Stomach (tissue), 9 donors: Measurements from ENCODE around the gene KRT80. TPM values are rescaled to one million over a fixed set of nuclear protein-coding genes. Genes with fewer than 3 reads are reported as not detected.

Experiments
- DNase-seq, 2 donors: peaks; one replicate each; pipeline versions ENCODE4 v3.0.0 to v3.0.0-alpha.2; 2013 to 2019
- H3K27ac ChIP-seq, 5 donors: fragments of 200-600 bp in 4 of 5; sonication (generic) in 4 of 5; one replicate each; pipeline ENCODE4 v1.5.1; 2013 to 2019; ENCODE audit warnings: mild to moderate bottlenecking in 1 of 5, moderate library complexity in 1 of 5
- H3K27me3 ChIP-seq, 3 donors: fragments of 200-600 bp; sonication (generic); one replicate each; pipeline ENCODE4 v1.5.1; 2017 to 2019; ENCODE audit warnings: mixed run types in 1 of 3
- H3K36me3 ChIP-seq, 4 donors: fragments of 200-600 bp; sonication (generic); 1 replicate in 3 of 4; 2 replicates in 1 of 4; pipeline ENCODE4 v1.5.1; 2016 to 2019
- H3K4me1 ChIP-seq, 4 donors: fragments of 200-600 bp; sonication (generic); one replicate each; pipeline ENCODE4 v1.5.1; 2016 to 2019
- H3K4me3 ChIP-seq, 4 donors: fragments of 200-600 bp; sonication (generic) in 3 of 4; one replicate each; pipeline ENCODE4 v1.5.1; 2016 to 2019; ENCODE audit warnings: mild to moderate bottlenecking in 1 of 4
- H3K9me3 ChIP-seq, 4 donors: fragments of 200-600 bp; sonication (generic); one replicate each; pipeline ENCODE4 v1.5.1; 2016 to 2019
- EP300 ChIP-seq: sonication (generic); formaldehyde crosslinking; IDR thresholded peaks from one replicate; pipeline ENCODE4 v1.6.1; 2017; ENCODE audit warnings: antibody characterized with exemption
- POLR2A ChIP-seq, 4 donors: fragments of 450-650 bp; IDR thresholded peaks; one replicate each; pipeline ENCODE4 v1.6.1; 2016; ENCODE audit warnings: antibody characterized with exemption in 4 of 4, control low read depth in 2 of 4, mild to moderate bottlenecking in 1 of 4, moderate library complexity in 1 of 4
- POLR2AphosphoS5 ChIP-seq, 3 donors: sonication (generic); formaldehyde crosslinking; IDR thresholded peaks; one replicate each; pipeline ENCODE4 v1.6.1; 2016; ENCODE audit warnings: antibody characterized with exemption in 3 of 3
- WGBS, 5 donors: extraction: QIAGEN DNeasy Blood & Tissue Kit in 3 of 5; methylation state at CpG; one replicate each; pipeline versions ENCODE4 v1.1.5 to v1.1.7; 2013 to 2018; 5-methylcytosine and 5-hydroxymethylcytosine counted together
- intact Hi-C: fragments of 100-400 bp; cut with DNase I; formaldehyde crosslinking; loops from one replicate; pipeline ENCODE4 v1.15.1; 2023; ENCODE audit warnings: low total_unique reads
- polyA plus RNA-seq, 3 donors: library from polyadenylated mRNA; stranded (reverse); fragments of 200-250 nt; gene quantifications; one replicate each; pipeline ENCODE4 v1.2.3, GENCODE V29; 2013
- total RNA-seq, 5 donors: library from RNA; depleted of rRNA; stranded (reverse); fragments of >200 nt; gene quantifications; one replicate each; pipeline versions ENCODE4 v1.1.0 to v1.2.3, GENCODE V29; 2014 to 2016
- TF ChIP-seq, protein P1 (sequence below), 7 experiments: fragments of 450-650 bp in 4 of 7; fragments of 200-600 bp in 3 of 7; sonication (generic) in 3 of 7; IDR thresholded peaks; one replicate each; pipeline ENCODE4 v1.5.1; 2016 to 2019; ENCODE audit warnings: antibody characterized with exemption in 7 of 7, control low read depth in 2 of 7, mild to moderate bottlenecking in 1 of 7
- donor health status: healthy with polysubstance abuse.
- donor health status: Bipolar disorder and iron deficiency.
- donor health status: healthy.

Gene KRT80
- total and polyA plus RNA-seq, 8 donors: 0.29 to 3.7 (median 0.45) TPM; not detected in 3

DNA sequence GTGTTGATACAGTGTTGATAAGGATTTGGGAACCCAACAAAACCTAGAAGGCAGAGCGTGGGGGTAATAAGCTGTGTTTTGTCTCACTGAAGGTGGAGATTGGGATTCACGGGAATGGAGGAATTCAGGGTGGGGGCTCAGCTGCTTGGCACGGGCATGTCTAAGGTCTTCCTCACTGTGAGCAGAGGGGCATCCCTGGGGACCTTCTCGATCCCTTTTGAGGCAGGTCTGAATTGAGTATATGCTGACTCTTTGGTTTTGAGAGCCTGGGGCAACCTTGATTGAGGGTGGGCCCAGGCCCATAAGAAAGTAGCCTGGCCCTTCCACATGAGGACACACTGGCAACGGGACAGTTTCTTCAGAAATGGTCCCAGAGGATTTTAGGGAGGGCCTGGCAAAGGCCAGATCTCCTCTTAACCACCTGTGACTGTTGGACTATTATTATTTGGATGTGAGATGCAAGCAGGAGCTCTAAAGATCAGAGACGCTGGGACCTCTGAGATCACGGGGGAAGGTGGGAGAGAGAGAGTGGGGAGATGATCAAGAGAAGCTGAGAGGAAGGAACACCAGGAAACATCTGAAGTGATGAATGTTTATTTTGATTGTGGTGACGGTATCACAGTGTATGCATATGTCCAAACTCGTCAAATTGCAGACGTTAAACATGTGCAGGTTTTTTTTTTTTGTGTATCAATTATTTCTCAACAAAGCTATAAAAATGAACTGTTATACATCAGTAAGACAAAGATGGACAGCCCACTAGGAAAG is 63.9 kb downstream of the KRT80 start:
- H3K36me3 ChIP-seq: no peaks in the 10 kb centered on the region
- no peak overlapping the region for H3K27ac ChIP-seq
- H3K4me1 ChIP-seq: peaks cover 0 to 23% (median 13%) of the 10 kb centered on the region in 4 donors
- peaks cover 0 to 9% (median 0%) of the 10 kb centered on the region in 3 donors for H3K27me3 ChIP-seq
- 71 to 79% (median 72%) methylated on average over 10 of the region's 10 CpGs for WGBS, 5 donors
- no peak for DNase-seq
- intact Hi-C loops: no loop called here
- TF ChIP-seq, protein P1, sequence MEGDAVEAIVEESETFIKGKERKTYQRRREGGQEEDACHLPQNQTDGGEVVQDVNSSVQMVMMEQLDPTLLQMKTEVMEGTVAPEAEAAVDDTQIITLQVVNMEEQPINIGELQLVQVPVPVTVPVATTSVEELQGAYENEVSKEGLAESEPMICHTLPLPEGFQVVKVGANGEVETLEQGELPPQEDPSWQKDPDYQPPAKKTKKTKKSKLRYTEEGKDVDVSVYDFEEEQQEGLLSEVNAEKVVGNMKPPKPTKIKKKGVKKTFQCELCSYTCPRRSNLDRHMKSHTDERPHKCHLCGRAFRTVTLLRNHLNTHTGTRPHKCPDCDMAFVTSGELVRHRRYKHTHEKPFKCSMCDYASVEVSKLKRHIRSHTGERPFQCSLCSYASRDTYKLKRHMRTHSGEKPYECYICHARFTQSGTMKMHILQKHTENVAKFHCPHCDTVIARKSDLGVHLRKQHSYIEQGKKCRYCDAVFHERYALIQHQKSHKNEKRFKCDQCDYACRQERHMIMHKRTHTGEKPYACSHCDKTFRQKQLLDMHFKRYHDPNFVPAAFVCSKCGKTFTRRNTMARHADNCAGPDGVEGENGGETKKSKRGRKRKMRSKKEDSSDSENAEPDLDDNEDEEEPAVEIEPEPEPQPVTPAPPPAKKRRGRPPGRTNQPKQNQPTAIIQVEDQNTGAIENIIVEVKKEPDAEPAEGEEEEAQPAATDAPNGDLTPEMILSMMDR (IDR thresholded peaks at IDR 0.05): no peak
- TF ChIP-seq EP300: no peak
- no peak for TF ChIP-seq POLR2AphosphoS5 (IDR thresholded peaks at IDR 0.05)
- TF ChIP-seq POLR2A (IDR thresholded peaks at IDR 0.05): no peak
- no peaks in the 10 kb centered on the region for H3K9me3 ChIP-seq
- H3K4me3 ChIP-seq: no peak overlapping the region

- WGBS, 5 donors: 41 to 54% (median 48%) methylated on average over 21 of the region's 21 CpGs
- DNase-seq: peak in 1 of 2 donors; percentile 55
- intact Hi-C loops: no loop called here
- Histone ChIP-seq H3K27ac (peak overlapping the region; percentile 2 to 57 (median 45)), H3K9me3 (no peaks in the 10 kb centered on the region), H3K4me3 (no peak overlapping the region), H3K4me1 (peaks cover 0 to 25% (median 15%) of the 10 kb centered on the region in 4 donors), H3K27me3 (peaks cover 0 to 16% (median 0%) of the 10 kb centered on the region in 3 donors), H3K36me3 (no peaks in the 10 kb centered on the region)
- TF ChIP-seq EP300 (peak; percentile 48), POLR2AphosphoS5 (IDR thresholded peaks at IDR 0.05) (peak in 2 of 3 donors; percentile 0 to 18), POLR2A (IDR thresholded peaks at IDR 0.05) (no peak)
Observed at GRCh38 chr12:52126605-52127578, 64.9 kb downstream of the KRT80 start.

GRCh38 chr12:52126050-52126604 is 65.7 kb downstream of the KRT80 start:
- TF ChIP-seq POLR2A (IDR thresholded peaks at IDR 0.05) (no peak), POLR2AphosphoS5 (IDR thresholded peaks at IDR 0.05) (no peak), EP300 (no peak)
- TF ChIP-seq, protein P1 (IDR thresholded peaks at IDR 0.05): no peak
- Histone ChIP-seq H3K4me3 (no peak overlapping the region), H3K27me3 (peaks cover 0 to 23% (median 0%) of the 10 kb centered on the region in 3 donors), H3K36me3 (no peaks in the 10 kb centered on the region), H3K4me1 (peaks cover 4 to 32% (median 17%) of the 10 kb centered on the region in 4 donors), H3K9me3 (no peaks in the 10 kb centered on the region), H3K27ac (peak overlapping the region; percentile 16 to 57 (median 45))
- intact Hi-C loops: no loop called here
- 79 to 94% (median 85%) methylated on average over 2 of the region's 2 CpGs for WGBS, 5 donors
- no peak for DNase-seq

DNA sequence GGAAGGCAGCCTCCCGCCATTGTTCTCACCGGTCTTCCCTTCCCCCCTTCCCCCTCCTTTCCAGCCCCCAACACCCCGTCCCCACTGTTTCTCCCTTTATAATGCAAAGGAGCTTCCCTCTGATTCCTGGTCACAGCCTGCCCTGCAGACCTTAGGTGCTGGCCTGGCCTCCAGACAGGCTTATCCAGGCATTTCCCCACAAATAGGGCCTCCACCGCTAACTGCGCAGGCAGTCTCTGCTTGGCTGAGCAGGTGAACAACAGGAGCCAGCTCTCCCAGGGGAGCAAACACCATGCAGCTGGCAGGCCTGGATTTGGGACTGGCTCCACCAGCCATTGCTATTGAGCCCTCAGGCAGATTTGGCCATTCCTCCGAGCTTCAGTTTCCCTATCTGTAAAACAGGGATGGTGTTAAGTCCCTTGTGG is 66.3 kb downstream of the KRT80 start:
- Histone ChIP-seq H3K4me3 (no peak overlapping the region), H3K36me3 (no peaks in the 10 kb centered on the region), H3K27ac (peak overlapping the region in 3 of 5 donors; percentile 33 to 57 (median 52)), H3K27me3 (peaks cover 0 to 27% (median 0%) of the 10 kb centered on the region in 3 donors), H3K4me1 (peaks cover 4 to 32% (median 17%) of the 10 kb centered on the region in 4 donors), H3K9me3 (no peaks in the 10 kb centered on the region)
- TF ChIP-seq POLR2A (IDR thresholded peaks at IDR 0.05): no peak
- no peak for TF ChIP-seq POLR2AphosphoS5 (IDR thresholded peaks at IDR 0.05)
- DNase-seq: no peak
- 66 to 86% (median 73%) methylated on average over 4 to 6 of the region's 6 CpGs for WGBS, 5 donors
- intact Hi-C loops: no loop called here
